ENCODE results near the gene ZKSCAN3.
"Not testable (repeated sequence)": the region's sequence is repeated elsewhere in the genome, so short reads cannot be mapped to it uniquely, and the experiment has no call there.

ZKSCAN3 gene

DNA sequence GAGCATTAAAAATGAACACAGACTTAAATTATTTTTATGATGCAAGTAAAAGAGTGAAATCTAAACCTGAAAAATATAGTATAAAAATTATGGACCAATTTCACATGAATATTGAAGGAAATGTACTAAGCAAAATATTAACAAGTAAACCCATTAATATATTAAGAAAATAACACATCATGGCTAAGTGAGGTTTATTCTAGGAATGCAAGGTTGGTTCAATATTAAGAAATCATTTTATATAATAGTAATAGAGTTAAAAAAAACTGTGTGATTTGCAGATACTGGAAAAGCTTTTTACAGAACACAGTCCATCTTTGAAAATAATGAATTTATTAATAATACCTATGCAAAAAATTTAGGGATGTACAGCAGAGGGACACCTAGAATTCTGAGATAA lies 28.9 kb downstream of the ZKSCAN3 start:
- no peak for DNase-seq

DNA sequence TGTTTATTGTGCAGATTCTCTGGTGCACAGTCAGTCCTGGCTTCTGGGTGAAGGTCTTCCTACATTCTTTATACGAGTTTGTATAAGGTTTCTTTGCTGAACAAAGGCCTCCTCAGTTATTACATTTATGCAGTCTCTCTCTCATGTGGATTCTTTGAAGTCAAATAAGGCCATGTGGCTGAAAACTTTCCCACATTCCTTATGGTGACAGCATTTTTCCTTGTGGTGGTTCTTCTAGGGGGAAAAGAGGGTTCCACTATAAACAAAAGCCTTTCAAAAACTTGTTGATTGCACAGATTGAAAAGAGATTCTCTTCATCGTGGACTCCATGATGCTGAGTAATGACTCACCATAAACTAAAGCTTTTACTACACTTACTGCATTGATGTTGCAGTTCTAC lies 30.6 kb downstream of the ZKSCAN3 start:
- DNase-seq = no peak

DNA sequence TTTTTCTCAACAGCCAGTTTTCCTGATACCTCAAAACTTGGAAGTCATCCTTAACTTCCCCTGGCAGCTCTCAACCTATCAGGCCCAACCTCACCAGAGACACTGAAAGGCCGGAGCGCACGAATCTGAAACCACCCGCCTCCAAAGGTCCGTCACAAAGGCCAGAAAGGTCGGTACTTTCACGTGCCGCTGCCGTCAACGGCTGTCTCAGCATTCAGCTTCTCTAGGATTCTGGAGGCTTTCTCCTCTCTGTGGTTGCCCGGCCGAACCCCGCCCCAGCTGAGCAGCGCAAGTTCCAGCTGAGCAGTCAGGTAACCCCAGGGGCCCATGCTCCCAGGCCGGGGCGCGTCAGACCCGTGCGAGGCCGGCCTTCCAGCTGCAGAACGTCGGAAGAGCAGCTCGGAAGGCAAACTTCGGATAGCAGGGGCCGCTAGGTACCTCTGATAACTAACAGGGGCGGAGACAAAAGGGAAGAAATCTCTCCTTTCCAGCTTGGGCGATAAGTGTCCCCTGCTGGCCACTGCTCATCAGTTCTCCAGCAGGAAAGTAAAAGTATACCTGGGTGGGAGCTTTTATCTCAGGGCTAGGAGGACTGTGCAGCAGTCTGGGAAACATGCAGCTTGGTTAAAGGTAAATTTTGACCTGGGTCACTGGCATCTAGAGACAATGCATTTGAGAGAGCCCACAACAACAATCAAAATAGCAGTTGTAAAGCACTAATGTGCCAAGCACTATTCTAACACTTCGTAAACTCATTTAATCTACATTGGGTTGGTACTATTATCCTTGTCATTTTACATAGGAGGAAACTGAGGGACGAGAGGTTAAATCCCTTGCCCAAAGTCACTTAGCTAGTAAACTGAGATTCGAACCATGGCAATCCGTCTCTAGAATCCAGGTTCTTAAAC lies 33.7 kb downstream of the ZKSCAN3 start:
- peak; percentile 36 for DNase-seq

DNA sequence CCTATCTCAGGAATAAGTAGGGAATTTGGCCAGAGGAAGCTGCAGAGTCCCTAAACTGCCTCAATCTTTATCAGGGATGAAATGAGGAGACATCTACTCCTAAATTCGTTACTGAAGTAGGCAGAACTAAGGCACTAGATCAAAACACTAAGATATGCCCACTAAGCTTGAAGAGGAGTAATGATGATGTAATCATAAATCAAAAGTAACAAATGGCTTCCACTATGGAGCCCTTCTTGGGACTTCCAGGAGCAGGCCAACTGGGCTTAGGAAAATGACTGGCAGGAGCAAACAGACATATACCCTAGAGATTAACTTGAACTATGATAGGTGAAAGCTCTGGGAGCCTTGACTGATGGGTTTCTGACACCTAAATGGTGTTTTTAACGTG lies 34.4 kb downstream of the ZKSCAN3 start:
- no peak for DNase-seq

DNA sequence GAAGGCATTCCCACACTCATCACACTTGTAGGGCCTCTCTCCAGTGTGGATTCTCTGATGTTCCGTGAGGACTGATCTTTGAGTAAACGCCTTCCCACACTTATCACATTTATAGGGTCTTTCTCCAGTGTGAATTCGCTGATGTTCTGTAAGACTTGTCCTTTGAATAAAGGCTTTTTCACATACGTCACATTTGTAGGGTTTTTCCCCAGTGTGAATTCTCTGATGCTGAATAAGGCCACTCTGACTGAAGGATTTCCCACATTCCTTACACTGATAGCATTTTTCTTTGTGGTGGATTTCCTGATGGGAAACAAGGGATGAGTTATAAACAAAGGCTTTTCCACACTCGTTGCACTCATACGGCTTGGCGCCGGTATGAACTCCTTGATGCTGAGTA lies 40.9 kb downstream of the ZKSCAN3 start:
- DNase-seq = no peak

DNA sequence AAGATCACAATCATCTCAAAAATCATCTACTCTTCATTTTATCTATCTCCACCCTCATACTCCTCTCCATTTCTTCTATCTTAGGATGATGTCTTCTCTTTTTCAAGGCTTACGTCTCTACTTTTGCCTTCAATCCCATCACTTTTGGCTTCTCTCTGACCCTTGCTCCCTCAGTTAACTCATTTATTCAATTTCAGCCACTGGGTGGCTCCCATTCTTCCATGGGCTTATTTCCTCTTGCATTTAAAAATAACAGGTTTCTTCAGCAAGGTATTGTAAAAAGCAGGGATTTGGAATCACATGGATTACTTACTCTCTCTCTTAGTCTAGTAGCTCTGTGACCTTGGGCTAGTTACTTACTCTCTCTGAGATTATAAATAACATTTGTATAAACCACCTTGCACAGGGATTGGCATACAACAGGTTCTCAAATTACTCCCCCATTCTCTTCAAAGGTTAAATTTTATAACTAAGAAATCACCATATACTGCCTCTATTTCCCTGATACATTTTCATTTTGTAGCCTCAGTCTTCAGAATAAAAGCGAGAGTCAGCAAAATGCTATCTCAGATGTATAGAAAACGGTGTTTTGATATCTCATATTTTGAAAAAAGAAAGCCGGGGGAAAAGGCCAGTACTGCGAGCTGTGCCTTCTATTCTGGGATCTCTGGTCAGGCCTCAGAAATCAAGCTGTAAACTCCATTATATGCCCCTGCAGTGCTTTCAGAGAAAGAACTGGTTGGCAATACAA lies 44.3 kb downstream of the ZKSCAN3 start:
- DNase-seq = no peak

DNA sequence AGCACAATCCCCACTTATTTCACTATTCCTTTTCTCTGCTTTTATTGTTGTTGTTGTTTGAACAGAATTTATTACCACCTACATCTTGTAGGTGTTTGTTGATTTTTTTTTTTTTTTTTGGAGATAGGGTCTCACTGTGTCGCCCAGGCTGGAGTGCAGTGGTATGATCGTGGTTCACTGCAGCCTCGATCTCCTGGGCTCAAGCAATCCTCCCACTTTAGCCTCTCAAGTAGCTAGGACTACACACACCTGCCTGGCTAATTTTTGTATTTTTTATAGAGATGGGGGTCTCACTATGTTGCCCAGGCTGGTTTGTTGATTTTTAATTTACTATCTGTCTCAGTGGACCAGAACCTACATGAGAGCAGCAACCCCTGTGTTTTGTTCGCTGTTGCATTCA lies 46.2 kb downstream of the ZKSCAN3 start:
- no peak for DNase-seq

DNA sequence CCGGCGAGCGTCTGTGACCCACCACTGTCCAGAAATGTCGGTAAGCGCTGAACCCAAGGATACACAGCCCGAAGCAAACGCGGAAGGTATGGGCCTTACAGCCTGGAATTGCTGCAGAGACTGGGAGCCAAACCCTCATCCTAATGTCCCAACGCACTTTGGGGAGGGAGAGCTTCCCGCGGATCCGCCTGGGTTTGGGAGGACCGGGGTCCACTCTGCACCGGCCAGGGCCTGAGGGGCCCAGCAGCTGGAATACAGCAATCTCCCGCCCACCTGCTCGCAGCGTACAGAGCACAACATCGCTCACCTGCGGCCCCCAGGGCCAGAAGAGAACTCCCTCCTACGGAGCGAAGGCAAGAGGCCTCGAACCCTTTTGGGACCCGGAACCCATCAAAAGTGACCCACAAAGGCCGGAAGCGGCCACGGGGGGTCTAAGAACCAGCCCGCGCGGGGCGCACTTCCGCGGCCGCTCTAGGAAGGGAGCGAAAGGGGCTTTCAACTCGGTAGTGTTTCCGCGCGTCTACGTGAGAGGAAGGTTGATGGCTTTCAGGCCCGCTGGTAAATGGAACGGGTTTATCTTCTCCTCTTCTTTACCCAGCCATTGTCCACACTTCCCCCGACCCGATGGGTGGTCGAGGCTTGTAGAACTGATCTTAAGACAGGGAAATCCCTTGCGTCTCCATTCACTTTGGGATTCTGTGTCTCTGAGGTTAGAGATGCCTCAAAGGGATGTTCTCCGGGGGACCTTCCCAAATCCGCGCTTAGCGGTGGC lies 49.8 kb downstream of the ZKSCAN3 start, which contains the start of gene ZSCAN12:
TSS of gene ZSCAN12 (minus strand) at position 398 of the 772 bp plus-strand sequence. CDS start 1,342 bp downstream, outside the sequence.
- peak; percentile 88 for DNase-seq

DNA sequence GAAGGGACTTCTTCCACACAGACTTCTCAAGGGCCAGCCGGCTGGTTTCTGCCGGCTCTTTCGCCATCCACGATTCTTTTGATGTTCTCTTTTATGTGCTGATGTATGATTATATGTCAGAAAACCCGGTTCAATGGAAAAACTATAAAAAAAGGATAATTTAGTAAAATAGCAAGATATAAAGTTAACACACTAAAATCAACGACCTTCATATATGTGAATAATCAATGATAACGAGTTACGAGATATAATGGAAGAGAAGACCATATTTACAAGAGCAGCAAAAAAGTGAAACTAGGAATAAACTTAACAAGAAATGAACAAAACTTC lies 50.3 kb downstream of the ZKSCAN3 start:
- DNase-seq = no peak

DNA sequence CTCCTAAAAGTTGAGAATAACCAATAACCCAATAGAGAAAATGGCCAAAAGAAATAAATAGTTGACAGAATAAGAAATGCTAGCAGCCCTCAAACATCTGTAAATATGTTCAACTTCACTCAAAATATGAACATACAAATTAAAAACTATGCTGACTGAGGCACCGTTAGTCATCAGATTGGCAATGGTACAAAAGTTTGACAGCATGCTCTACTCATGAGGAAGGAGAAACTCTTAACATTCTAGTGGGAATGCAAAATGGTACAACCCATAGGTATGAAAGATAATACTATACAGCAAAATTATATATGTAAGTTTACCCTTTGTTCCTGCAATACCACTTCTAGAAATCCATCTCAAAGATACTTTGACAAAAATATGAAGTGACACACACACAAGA lies 51.4 kb downstream of the ZKSCAN3 start:
- no peak for DNase-seq

DNA sequence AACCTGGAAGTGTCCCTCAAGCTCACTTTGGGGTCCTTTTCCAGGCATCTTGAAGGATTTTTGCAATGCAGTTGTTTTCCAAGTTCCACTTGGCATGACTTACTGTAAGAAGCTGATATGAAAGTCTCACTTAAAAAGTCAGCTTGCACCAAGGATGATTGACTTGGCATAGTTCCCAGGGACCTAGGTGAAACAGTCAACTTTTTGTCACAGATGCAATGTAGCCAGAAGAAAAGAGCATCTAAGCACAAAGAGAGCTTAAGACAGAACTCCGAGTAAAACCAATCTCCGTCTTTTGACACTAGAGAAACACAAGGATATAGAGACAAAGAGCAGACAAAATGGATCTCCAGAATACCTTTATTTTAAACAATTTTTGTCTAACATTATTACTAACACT lies 52.5 kb downstream of the ZKSCAN3 start:
- no peak for DNase-seq

DNA sequence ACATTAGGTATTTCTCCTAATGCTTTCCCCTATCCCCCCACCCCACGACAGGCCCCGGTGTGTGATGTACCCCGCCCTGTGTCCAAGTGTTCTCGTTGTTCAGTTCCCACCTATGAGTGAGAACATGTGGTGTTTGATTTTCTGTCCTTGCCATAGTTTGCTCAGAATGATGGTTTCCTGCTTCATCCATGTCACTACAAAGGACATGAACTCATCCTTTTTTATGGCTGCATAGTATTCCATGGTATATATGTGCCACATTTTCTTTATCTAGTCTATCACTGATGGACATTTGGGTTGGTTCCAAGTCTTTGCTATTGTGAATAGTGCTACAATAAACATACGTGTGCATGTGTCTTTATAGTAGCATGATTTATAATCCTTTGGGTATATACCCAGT lies 54.2 kb downstream of the ZKSCAN3 start:
- not testable (repeated sequence) for DNase-seq

DNA sequence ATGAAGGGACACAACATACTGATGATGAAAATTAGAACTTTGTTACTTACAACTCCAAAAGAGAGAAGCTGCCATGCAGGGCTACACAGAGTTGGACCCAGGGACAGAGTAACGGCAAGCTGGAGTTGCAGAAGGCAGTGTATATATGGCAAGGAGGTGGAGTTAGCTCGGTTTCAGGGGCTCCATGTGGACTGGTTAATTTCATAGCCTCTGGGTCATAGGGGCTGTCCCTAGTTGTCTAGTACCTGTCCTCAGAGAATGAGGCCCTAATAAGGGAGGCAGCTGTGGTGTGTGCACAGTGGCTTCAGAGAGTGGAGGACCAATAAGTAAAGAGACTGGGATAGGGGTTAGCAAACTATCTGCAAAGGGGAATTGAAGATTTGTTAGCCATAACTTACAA lies 57.7 kb downstream of the ZKSCAN3 start:
- no peak for DNase-seq

DNA sequence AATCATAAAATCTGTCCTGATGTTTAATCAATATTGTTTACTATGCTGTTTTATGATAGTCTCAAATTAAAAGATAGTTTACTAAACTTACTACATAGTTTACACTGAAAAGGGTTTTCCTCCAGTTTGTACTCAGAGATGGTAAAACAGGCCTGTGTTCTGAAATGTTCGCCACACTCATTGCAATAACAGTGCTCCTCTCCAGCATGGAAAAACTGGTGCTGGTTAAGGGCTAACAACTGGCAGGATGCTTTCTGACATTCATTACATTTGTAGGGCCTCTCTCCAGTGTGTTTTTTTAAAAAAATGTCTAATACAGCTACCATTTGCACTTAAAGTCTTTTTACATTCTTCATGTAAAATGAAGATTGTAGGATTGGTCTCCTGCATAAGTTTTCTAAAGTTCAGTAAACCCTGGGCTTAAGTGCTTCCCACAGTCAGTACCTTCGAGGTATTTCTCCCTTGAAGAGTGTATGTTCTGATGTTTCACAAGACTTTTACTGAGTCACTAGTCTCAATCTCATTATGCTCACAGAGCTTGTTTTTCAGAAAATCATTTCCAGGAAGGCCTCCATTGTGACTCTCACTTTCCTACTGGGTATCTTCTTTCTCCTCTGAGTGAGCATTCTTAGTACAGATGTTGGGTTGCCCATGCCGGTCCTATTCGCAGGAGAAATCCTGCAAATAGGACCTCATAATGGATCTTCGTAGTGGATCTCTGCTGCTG lies 58.5 kb downstream of the ZKSCAN3 start:
- DNase-seq = no peak

DNA sequence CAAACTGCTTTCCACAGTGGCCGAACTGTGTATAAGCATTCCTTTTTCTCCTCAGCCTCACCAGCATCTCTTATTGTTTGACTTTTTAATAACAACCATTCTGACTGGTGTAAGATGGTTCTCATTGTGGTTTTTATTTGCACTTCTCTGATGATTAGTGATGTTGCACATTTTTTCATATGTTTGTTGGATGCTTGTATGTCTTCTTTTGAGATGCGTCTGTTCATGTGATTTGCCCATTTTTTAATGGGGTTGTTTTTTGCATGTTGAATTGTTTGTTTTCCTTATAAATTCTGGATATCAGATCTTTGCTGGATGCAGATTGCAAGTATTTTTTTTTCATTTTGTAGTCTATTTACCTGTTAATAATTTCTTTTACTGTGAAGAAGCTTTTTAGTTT lies 61.0 kb downstream of the ZKSCAN3 start:
- DNase-seq = no peak

DNA sequence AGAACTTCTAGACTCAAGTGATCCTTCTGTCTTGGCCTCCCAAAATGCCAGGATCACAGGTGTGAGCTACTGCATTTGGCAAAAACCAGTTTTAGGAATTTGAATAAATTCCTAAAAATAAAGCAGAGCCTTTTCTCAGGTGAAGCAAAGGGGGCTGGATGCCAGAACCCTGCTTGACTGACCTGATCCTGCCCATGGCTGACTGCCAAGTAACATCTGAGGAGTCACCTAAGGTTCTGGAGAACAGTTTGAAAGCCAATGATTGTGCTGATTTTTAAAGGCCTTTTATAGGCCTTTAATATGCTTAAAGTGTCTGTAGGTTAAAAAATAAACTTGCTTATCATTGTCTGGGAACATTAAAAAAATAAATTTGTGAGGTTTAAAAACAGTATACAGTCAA lies 63.9 kb downstream of the ZKSCAN3 start:
- DNase-seq = no peak

All from CD4-positive, alpha-beta T cell treated with Interleukin-12 subunit alpha and Interleukin-12 subunit beta, for 1 hour (primary cell).